Measurements from ENCODE around the gene IFI27L1.
"Not testable (repeated sequence)": the region's sequence is repeated elsewhere in the genome, so short reads cannot be mapped to it uniquely, and the experiment has no call there.

IFI27L1 gene

GRCh38 chr14:94048691-94049624 is 32.2 kb upstream of the IFI27L1 start:
- no peak for DNase-seq

GRCh38 chr14:94049625-94050023 is 31.5 kb upstream of the IFI27L1 start:
- DNase-seq = no peak

GRCh38 chr14:94050231-94050880 is 30.8 kb upstream of the IFI27L1 start:
- DNase-seq = no peak

- no peak for DNase-seq
Observed at GRCh38 chr14:94051115-94051514, 30.0 kb upstream of the IFI27L1 start.

- no peak for DNase-seq
Observed at GRCh38 chr14:94051779-94052178, 29.3 kb upstream of the IFI27L1 start.

GRCh38 chr14:94052199-94052598 is 28.9 kb upstream of the IFI27L1 start:
- no peak for DNase-seq

- no peak for DNase-seq
Observed at GRCh38 chr14:94052662-94053061, 28.4 kb upstream of the IFI27L1 start.

GRCh38 chr14:94054401-94054800 is 26.7 kb upstream of the IFI27L1 start:
- DNase-seq = no peak

GRCh38 chr14:94054936-94055335 is 26.2 kb upstream of the IFI27L1 start:
- no peak for DNase-seq

GRCh38 chr14:94056579-94057308 is 24.4 kb upstream of the IFI27L1 start:
- DNase-seq = peak; percentile 58

GRCh38 chr14:94058128-94058673 is 22.9 kb upstream of the IFI27L1 start:
- DNase-seq = no peak

- no peak for DNase-seq
Observed at GRCh38 chr14:94058674-94059138, 22.4 kb upstream of the IFI27L1 start.

- DNase-seq = no peak
Observed at GRCh38 chr14:94059998-94060397, 21.1 kb upstream of the IFI27L1 start.

GRCh38 chr14:94062344-94062940 is 18.7 kb upstream of the IFI27L1 start:
- no peak for DNase-seq

- no peak for DNase-seq
Observed at GRCh38 chr14:94066089-94066676, 14.9 kb upstream of the IFI27L1 start.

- DNase-seq = not testable (repeated sequence)
Observed at GRCh38 chr14:94072076-94072475, 9.0 kb upstream of the IFI27L1 start.

GRCh38 chr14:94074534-94074933 is 6.6 kb upstream of the IFI27L1 start:
- no peak for DNase-seq

- DNase-seq = no peak
Observed at GRCh38 chr14:94075008-94075407, 6.1 kb upstream of the IFI27L1 start.

GRCh38 chr14:94077111-94077821 is 3.8 kb upstream of the IFI27L1 start:
- no peak for DNase-seq

- DNase-seq = no peak
Observed at GRCh38 chr14:94077823-94078222, 3.3 kb upstream of the IFI27L1 start.

- DNase-seq = peak; percentile 4
Observed at GRCh38 chr14:94079891-94080620, 1.1 kb upstream of the IFI27L1 start.
